GM18907 (cell line): Measurements from ENCODE around the gene KRT16.
"Not testable (repeated sequence)": the region's sequence is repeated elsewhere in the genome, so short reads cannot be mapped to it uniquely, and the experiment has no call there.

Source experiments
- ATAC-seq: cut with Tn5 transposase; IDR thresholded peaks from one replicate; pipeline ENCODE4 v1.9.1; 2021; ENCODE audit warnings: mild to moderate bottlenecking, moderate library complexity; ENCODE audit not compliant: unreplicated experiment

Gene KRT16

DNA sequence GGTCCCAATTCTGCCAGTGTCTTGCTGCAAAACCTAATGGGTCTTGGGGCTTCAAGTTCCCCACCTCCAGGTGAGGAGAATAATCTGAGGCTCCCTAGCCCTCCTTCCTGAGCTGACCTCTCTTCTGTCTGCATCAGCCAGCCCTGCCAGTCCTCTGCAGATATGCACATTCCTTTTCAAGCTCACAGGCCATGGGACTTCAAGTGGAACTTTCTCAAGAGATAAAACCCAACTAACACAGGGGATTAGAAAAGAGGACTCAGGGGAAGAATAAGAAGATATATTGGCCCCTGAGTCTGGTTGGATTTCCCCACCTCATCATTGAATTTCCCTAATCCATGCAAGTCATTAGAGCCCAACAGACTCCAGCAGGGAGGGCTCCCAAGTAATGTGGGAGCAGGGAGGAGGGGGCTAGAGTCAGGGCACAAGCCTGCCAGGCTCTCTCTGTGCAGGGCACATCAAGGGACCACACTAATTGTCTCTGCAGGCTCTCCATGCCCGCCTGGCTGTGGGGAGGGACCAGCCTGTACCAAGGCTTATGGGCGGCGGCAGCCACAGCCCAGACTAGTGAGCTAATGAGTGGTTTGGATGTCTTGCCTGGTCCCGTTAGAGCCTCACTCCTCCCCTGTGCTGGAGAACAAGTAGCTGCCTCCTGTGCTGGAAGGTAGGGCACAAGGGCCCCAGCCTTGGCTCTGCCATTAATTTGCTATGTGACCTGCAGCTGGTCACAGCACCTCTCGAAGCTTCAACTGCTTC, 27.1 kb downstream of the KRT16 start:
- ATAC-seq: no peak

DNA sequence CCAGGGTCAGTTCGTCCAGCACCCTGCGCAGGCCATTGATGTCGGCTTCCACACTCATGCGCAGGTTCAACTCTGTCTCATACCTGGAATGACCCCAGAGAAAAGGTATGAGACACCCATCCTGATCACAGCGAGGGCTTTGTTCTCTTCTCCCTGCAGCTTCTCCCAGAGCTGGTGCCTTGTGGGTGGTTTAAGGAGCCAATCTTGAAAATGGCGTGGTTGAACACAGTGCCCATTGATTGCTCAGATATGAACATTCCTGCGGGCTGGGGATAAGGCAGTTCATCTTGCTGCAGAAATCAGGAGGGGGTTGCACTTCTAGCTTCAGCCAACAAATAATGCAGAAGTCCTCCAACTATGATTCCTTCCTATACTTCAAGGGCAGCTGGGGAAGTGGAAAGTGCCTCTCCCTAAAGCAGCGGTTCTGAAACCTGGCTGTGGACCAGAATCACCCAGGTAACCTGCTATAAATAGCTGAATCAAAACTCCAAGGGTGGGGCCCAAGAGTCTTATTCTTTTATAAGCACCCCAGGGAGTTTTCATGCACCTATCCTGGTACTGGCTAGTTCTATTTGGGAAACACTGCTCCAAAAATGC, 28.1 kb downstream of the KRT16 start:
- not testable (repeated sequence) for ATAC-seq

DNA sequence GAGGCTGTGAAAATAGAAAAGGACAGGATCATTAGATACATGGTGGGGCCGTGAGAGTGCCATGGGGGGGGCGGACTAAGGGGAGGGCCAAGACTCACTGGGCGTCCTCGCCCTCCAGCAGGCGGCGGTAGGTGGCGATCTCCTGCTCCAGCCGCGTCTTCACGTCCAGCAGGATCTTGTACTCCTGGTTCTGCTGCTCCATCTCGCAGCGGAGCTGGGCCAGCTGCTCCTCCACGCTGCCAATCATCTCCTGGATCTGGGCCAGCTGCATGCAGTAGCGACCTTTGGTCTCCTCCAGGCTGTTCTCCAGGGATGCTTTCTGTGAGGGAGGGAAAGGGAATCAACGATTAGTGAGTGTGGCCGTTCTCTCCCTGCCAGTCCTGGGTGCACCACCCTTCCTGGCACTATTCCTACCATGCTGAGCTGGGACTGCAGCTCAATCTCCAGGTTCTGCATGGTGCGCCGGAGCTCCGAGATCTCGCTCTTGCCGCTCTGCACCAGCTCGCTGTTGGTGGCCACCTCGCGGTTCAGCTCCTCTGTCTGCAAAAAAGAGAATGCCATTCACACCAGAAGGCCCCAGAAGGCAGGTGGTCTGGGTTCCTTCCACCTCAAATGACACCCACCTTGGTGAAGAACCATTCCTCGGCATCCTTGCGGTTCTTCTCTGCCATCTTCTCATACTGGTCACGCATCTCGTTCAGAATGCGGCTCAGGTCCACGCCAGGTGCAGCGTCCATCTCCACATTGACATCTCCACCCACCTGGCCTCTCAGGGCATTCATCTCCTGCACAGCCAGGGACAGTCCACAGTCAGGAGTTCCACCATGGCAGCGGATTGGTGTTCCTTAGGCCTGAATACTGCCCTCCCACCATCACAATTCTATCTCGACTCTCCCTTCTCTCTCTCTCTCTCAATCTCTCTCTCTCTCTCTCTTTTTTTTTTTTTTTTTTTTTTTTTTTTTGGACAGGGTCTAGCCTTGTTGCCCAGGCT, 29.1 kb downstream of the KRT16 start:
- no peak for ATAC-seq

DNA sequence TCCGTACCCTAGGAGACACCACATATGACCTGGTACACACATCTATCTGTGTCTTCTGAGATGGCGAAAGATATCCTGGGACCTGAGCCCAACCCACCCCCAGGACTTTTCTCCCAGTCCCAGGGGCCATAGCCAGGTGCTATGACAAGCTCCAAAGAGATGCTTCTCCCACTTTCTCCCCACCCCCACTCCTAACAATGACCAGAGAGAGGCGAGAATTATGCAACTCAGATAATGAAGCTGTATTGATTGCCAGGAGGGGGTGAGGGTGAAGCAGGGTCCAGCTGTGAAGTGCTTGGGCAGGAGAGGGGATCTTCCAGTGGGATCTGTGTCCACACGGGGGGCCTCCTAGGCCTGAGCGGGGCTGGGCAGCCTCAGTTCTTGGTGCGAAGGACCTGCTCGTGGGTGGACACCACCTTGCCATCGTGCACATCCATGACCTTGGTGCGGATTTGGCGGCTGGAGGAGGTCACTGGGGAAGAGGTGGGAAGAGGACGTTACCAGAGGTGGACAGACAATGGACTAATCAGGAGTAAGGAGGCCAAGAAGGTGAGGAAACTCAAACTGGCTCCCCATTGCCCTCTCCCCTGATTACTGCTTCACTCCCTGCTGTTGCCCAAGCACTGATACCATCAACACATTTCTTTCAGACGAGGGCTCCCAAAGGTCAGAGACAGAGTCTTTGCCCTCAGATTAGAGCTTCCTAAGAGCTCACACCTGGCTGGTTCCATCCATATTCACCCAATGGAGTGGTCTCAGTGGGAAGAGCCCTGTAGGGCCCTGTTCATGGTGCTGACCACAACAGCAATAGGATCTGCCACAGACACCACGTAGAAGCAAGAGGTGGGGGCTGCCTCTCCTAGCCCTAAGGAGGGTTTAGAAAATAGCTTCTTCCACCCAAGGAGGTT, 30.3 kb downstream of the KRT16 start:
- ATAC-seq: not testable (repeated sequence)

DNA sequence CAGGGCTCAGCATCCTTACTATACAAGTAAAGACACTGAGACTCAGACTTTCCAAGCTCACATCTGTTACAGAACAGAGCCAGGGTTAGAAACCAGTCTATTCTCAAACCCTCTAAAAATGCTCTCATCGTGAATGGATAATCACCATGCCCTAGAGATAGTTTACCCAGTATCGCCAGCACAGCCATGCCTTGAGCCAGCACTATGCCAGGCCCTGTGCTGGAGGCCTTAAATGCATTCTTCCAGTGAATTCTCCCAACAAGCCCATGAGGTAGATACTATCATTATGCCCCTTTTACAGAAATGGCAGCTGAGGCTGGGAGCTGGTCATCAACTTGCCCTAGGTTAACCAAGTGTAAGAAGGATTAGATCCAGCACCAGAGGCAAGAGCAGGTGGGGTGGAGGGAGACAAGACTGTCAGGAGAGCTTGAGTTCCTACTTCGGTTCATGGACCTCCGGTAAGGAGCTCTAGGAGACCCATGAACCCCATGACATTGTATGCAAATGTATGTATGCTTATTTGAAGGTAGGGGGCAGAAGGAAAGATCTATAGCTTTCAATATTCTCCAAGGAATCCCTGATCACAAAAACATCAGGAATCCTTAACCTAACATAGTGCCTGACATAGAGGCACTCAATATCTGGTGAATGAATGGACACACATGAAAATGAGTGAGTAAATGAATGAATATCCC, 31.1 kb downstream of the KRT16 start:
- no peak for ATAC-seq

DNA sequence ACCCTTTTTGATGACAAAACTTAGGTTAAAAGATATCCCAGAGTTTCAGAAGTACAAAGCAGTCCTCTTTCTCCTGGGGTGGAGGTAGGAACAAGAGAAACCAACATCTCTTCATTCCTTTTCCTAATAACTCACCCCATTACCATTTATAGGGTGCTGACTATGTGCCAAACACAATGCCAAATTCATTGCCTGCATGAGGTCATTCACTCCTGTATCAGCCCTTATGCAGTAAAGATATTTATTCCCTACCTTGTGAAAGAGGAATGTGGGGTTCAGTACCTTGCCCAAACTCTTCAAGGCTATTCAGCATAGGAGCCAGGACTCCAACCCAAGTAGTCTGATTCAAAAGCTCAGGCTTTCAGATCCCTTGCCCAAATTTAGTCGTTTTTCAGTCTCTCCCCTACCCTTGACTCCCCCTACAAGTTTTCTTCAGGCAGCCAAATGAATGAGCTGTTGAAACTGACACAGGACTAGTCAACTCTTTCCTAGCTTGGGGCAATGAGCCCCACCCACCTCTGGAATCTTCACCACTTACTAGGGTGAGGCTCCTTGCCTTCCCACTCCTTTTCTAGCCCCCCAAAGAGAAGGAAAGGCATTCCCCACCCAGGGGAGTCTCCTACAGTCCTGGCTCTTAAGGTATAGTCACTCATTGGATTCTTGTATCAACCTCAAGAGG, 31.7 kb downstream of the KRT16 start:
- no peak for ATAC-seq

DNA sequence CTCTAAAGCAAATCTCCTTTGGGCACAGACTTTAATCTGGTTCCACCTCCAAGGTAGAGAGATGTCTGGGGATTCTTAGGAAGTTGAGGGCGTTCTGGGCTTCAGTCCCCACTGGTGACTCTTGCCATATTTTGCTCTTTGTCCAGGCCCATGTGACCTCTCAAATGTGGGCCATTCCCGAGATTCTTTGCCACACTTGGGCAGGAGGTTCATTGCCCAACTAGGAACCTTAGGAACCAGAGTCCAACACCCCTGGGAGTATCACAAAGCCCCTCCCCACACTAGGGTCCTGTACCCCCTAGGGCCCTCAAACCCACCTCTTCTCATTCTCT, 32.4 kb downstream of the KRT16 start:
- ATAC-seq: no peak

DNA sequence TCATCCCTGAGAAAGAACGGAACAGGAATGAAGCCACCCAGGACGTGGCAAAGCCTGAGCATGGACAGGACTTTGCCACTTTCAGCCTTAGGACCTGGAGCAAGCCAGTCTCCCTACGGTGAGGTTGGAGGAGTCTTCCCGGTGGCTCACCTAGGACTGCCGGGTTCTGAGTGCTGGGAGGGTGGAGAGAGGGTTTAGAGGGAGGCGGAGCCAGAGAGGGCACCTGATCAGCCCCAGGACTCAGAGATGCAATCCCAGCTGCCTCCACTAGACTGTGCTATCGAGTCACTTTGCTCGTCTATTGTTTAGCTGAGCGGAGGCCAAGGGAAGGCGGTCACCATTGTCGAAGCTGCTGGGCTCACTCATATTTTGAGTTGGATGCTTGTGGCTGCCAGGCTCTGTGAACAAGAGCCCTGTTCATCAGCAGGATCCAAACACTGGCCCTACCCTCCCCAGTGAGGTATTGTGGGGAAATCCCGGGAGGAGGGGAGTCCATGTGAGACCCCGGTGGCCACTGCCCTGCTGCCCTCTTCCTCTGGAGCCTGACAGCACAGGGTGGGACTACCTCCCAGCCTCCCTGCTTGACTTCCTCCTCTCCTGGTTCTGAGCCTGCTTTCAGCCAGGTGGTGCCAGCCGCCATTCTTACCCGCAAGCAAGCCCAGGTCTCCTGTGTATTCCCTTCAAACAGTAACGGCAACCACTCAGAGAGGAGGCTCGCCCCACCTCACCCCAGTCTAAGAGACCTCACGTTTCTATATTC, 32.9 kb downstream of the KRT16 start:
- ATAC-seq: no peak

DNA sequence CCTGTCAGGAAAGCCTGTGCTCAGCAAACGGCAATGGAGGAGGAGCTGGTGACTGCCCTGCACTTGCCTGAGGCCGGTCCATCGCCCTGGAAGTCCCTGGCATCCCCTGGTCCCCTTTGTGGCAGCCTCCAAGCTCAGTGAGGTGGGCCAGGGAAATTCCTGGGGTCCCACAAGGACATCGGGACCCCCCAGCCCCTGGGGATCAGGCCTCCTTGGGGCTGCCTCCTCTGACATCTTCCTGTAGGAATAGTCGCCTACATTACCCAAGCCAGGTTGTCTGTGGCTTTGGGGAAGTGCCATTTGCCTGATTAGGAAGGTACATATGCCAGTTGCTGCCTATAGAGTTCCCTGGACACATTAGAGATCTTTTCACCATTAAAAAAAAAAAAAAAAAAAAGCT, 33.6 kb downstream of the KRT16 start:
- no peak for ATAC-seq

DNA sequence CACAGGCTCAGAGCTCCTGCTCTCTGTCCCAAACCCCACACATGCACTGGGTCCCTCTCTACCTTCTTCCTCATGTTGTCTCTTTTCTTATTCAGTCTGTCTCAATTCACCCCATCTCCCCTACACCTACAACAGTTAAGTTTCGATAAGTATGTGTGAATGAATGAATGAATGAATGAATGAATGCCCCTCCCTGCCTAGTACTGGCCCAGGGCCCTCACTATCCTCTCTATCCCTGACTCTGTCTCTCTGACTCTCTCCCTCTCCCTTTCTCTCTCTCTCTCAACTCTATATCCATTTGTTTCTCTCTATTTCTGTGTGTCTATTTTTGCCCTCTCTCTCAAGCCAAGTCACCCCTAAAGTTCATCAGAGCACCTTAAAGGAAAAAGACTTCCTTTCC, 34.0 kb downstream of the KRT16 start:
- no peak for ATAC-seq

DNA sequence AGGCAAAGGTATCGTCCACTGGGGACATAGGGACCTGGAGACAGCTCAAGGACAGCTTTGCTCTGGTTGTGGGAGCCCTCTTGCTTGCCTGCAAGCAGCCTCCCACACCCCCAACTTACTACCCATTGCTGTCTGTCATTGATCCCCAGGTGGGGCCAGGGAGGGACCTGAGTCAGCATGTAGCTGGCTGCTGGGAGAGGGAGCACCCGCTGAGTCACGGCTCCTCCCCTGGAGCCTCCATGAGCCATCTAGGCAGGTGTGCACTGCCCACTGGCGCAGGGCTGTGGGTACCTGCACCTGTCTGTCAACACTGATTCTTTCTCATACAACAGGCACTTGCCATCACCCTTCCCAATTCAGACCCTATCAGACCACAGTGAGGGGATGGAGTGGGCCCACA, 35.8 kb downstream of the KRT16 start:
- ATAC-seq: not testable (repeated sequence)

DNA sequence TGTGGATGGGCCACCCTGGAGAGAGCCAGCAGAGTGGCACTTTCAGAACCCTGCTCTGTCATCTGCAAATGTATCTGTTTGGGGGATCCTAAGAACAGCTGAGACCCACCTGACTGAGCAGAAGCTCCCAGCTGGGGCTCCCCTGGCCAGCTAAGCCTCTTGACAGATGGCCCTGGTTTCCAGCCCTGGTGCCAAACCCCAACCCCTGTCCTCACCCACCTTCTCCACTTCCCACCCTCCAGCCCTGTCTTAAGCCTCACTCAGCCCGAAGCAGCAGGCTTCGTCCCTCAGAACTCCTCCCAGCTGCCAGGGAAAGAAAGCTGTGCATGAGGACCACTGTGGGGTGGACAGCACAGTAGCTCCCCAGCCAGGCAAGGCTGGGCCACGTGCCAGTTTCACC, 37.2 kb downstream of the KRT16 start:
- no peak for ATAC-seq

DNA sequence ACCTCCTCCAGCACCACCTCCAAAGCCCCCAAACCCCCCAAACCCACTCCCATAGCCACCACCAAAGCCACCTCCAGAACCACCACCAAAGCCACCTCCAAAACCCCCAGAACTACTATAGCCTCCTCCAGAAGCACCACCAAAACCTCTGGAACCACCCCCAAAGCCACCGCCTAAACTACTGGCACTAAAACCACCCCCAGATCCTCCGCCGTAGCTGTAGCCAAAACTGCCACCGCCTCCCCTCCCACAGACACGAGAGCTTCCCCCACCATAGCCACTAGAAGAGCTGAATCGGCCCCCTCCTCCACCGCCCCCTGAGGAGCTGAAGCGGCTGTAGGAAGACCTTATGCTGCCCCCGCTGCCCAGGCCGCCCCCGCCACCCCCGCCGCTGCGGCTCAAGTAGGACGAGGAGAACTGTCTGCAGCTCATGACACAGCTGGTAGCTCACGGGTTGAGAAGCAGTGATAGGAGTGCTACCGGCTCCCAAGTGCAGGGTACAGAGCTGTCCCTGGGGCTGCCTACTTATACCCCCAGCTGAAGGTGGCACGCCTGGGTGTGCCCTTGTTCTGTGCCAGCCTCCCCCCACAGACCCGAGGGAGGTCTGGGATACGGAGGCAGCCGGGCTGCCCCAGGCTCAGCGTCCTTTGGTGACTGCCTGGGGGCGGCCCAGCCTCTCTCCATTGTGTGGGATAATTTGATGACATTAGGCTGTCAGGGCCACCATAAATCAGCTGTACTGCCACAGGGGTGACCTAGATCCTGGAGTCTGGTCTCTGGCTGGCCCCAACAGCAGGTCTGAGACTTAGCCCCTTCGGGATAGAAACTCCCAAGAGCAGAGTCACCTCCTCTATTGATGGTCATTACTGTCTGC, 40.8 kb downstream of the KRT16 start, which contains the start of gene KRT9:
Gene KRT9 (minus strand): TSS at position 499 of the 874 bp plus-strand sequence. CDS start 67 bp downstream, at position 432.
- ATAC-seq: no peak

DNA sequence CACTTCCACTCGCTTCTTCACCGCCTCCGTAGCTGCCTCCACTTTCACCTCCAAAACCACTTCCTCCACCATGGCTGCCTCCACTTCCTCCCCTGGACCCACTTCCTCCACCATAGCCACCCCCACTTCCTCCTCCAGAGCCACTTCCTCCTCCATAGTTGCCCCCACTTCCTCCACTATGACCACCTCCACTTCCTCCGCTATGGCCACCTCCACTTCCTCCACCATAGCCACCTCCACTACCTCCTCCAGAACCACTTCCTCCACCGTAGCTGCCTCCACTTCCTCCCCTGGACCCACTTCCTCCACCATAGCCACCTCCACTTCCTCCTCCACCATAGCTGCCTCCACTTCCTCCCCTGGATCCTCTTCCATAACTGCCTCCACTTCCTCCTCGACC, 45.2 kb downstream of the KRT16 start:
- ATAC-seq: no peak

DNA sequence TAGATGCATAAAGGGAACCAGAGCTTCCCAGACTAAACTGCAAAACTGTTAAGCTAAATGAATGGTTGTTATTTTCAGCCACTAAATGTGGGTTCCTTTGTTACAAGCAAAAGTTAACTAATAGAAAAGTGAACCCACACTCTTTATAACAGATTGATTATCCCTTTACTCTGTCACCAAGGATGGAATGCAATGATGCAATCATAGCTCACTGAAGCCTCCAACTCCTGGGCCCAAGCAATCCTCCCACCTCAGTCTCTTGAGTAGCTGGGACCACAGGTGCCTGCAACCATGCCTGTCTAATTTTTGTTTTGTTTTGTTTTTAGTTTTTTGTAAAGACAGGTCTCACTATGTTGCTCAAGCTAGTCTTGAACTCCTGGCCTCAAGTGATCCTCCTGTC, 47.2 kb downstream of the KRT16 start:
- no peak for ATAC-seq

DNA sequence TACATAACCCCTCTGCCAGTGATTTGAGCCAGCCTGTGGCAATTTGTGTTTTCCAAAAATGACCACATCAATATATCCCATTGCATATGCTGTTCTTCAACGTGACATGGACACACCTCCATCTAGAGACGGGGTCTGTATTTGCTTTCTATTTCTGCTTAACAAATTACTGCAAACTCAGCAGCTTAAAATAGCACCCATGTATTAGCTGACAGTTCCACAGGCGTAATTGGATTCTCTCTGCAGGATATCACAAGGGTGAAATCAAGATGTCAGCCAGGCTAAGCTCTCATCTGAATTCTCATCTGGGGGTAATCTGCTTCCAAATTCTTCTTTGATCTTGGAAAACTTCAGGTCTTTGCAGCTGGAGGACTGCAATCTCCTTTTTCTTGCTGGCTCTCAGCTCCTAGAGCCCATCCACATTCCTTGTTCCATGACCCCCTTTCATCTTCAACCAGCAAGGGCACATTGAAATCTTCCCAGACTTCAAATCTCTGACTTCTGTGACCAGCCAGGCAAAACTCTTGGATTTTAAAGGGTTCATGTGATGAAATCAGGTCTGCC, 48.9 kb downstream of the KRT16 start:
- ATAC-seq: no peak

DNA sequence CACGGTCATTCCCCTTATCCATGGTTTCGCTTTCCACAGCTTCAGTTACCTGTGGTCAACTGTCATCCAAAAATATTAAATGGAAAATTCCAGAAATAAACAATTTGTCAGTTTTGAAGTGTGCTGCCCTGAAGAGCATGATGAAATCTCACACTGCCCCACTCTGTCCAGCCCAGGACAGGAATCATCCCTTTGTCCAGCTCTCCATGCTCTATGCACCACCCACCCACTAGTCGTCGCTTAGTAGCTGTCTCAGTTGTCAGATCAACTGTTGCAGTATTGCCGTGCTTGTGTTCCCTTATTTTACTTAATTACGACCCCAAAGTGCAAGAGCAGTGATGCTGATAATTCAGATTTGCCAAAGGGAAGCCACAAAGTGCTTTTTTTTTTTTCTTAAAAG, 51.0 kb downstream of the KRT16 start:
- no peak for ATAC-seq
